ENCODE data around the gene B3GAT3. TPM values are rescaled to one million over a fixed set of nuclear protein-coding genes. Genes with fewer than 3 reads are reported as not detected.

The B3GAT3 gene
- total RNA-seq, 1 donor from 2014 or later: 48.9 TPM

DNA sequence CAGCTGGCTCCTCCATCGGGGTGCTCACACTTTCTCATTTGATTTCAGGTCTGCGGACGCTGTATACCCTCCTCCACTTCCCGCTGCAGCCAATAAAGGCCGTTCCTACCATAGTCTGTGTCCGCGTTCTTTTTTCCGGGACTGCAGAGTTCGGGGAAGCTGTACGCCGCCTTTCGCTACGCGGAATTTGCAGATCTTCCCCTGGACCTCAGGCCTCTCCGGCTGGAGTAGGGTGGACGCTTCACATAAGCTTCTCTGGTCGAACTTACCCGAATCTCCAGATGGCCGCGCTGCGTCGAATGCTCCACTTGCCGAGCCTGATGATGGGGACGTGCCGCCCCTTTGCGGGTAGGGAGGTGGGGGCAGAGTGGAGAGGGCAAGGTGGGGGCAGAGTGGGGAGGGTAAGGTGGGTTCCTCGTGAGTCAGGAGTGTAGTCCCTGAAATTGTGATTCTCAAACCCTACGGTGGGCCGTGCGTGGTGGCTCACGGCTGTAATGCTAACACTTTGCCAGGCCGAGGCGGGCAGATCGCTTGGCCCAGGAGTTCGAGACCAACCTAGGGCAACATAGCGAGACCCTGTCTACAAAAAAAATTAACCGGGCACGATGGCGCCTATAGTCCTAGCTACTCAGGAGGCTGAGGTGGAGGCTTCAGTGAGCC is 43.9 kb upstream of the B3GAT3 start:
- TF ChIP-seq, protein P1, sequence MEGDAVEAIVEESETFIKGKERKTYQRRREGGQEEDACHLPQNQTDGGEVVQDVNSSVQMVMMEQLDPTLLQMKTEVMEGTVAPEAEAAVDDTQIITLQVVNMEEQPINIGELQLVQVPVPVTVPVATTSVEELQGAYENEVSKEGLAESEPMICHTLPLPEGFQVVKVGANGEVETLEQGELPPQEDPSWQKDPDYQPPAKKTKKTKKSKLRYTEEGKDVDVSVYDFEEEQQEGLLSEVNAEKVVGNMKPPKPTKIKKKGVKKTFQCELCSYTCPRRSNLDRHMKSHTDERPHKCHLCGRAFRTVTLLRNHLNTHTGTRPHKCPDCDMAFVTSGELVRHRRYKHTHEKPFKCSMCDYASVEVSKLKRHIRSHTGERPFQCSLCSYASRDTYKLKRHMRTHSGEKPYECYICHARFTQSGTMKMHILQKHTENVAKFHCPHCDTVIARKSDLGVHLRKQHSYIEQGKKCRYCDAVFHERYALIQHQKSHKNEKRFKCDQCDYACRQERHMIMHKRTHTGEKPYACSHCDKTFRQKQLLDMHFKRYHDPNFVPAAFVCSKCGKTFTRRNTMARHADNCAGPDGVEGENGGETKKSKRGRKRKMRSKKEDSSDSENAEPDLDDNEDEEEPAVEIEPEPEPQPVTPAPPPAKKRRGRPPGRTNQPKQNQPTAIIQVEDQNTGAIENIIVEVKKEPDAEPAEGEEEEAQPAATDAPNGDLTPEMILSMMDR (IDR thresholded peaks at IDR 0.05; ENCODE audit: unreplicated experiment): no peak
- Mint-ChIP-seq H3K4me1 (ENCODE audit: low read depth) (peaks cover 12% of the 10 kb centered on the region), H3K36me3 (ENCODE audit: insufficient read depth) (peaks cover 5% of the 10 kb centered on the region), H3K9me3 (ENCODE audit: low read depth) (no peaks in the 10 kb centered on the region), H3K27ac (peak overlapping the region; percentile 98), H3K27me3 (no peaks in the 10 kb centered on the region), H3K4me3 (ENCODE audit: low read depth) (peak overlapping the region; percentile 88)
- no peak for DNase-seq (ENCODE audit: low spot score, unreplicated experiment)

DNA sequence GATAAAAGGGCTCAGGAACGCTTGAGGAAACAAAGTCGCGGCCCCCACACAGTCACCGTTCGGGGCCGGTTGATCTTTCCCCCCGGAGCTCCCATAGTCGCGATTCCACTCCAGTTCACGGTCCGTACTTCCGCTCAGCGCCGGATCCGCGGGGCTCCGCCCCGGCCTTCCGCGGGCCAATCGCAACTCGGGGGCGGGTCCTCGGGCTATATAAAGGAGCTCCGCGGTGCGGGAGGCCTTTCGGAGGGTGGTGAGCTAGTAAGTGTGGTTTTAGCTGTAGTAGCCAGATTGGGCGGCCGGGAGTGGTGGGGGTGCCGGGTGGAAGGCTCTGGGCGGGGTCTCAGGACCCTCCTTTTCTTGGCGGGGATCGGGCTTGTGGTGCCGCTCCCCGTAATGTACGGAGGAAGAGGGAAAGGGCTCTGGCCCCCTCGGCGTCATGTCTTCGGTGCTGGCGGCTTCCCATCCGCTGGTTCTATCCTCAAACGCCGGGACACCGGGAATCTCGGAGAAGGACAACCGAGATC is 43.4 kb upstream of the B3GAT3 start, which contains the start of the genes C11orf98 and CSKMT:
Gene C11orf98, minus strand, starts transcription at position 136 of the 524 bp plus-strand sequence. Its CDS starts 41 bp downstream, at position 95.
Gene CSKMT, plus strand, starts transcription at position 238 of the 524 bp plus-strand sequence. CDS start 568 bp downstream, outside the sequence.
- Mint-ChIP-seq H3K4me3 (ENCODE audit: low read depth) (peak within 1 kb of the TSS; percentile 88), H3K27me3 (no peaks in the 10 kb centered on the region)

DNA sequence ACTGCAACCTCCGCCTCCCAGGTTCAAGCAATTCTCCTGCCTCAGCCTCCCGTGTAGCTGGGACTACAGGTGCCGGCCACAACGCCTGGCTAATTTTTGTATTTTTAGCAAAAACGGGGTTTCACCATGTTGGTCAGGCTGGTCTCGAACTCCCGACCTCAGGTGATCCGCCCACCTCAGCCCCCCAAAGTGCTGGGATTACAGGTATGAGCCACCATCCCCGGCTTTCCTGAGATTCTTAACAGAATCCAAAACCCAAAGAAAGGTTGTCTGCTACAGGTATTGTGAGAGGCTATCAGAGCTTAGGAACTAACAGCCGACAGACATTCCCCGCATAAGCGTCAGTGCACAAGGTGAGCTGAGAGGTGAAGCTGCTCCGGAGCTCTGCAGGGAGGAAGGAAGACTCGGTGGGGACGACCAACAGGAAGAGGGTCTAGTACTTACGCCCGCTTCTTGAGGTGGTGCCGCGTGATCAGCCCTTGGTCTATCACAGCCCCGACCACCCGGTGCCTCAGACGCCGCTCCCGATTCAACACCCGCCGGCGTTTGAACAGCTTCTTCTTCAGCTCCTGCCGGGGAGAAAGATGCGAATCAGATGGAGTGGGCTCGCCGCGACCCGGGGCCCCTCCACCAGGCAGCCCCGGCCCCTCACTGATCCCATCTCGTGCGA is 42.8 kb upstream of the B3GAT3 start:
- peak overlapping the region; percentile 88 for H3K4me3 Mint-ChIP-seq (ENCODE audit: low read depth)
- peak overlapping the region; percentile 98 for H3K27ac Mint-ChIP-seq
- no peaks in the 10 kb centered on the region for H3K27me3 Mint-ChIP-seq
- TF ChIP-seq, protein P1 (IDR thresholded peaks at IDR 0.05; ENCODE audit: unreplicated experiment): no peak
- no peaks in the 10 kb centered on the region for H3K9me3 Mint-ChIP-seq (ENCODE audit: low read depth)
- H3K36me3 Mint-ChIP-seq (ENCODE audit: insufficient read depth): peaks cover 5% of the 10 kb centered on the region
- DNase-seq (ENCODE audit: low spot score, unreplicated experiment): no peak
- H3K4me1 Mint-ChIP-seq (ENCODE audit: low read depth): peaks cover 11% of the 10 kb centered on the region

More for the DNA sequence above, 43.4 kb upstream of the B3GAT3 start, which contains the start of the genes C11orf98 and CSKMT:
- Mint-ChIP-seq H3K4me1 (ENCODE audit: low read depth) (peaks cover 11% of the 10 kb centered on the region), H3K9me3 (ENCODE audit: low read depth) (no peaks in the 10 kb centered on the region), H3K27ac (peak within 1 kb of the TSS; percentile 98), H3K36me3 (ENCODE audit: insufficient read depth) (peaks cover 5% of the 10 kb centered on the region)
- peak; percentile 96 for DNase-seq (ENCODE audit: low spot score, unreplicated experiment)
- TF ChIP-seq, protein P1 (IDR thresholded peaks at IDR 0.05; ENCODE audit: unreplicated experiment): no peak

- TF ChIP-seq, protein P1 (IDR thresholded peaks at IDR 0.05; ENCODE audit: unreplicated experiment): no peak
- Mint-ChIP-seq H3K27me3 (no peaks in the 10 kb centered on the region), H3K27ac (no peak overlapping the region), H3K4me3 (ENCODE audit: low read depth) (no peak overlapping the region), H3K4me1 (ENCODE audit: low read depth) (peaks cover 7% of the 10 kb centered on the region), H3K36me3 (ENCODE audit: insufficient read depth) (no peaks in the 10 kb centered on the region), H3K9me3 (ENCODE audit: low read depth) (no peaks in the 10 kb centered on the region)
- DNase-seq (ENCODE audit: low spot score, unreplicated experiment): no peak
Observed at GRCh38 chr11:62656796-62657429, 35.1 kb upstream of the B3GAT3 start.

DNA sequence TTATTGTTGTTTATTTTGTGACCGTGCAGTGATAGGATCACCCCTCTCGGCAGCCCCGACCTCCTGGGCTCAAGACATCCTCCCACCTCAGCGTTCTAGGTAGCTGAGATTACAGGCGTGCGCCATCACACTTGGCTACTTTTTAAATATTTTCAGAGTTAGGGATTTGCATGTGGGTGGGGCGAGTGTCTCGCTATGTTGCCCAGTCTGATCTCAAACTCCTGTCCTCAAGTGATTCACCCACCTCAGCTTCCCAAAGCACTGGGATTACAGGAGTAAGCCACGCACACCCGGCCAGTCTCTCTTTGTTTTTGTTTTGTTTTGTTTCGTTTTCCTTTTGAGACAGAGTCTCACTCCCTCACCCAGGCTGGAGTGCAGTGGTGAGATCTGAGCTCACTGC is 32.5 kb upstream of the B3GAT3 start:
- peaks cover 7% of the 10 kb centered on the region for H3K4me1 Mint-ChIP-seq (ENCODE audit: low read depth)
- H3K9me3 Mint-ChIP-seq (ENCODE audit: low read depth): no peaks in the 10 kb centered on the region
- H3K27ac Mint-ChIP-seq: no peak overlapping the region
- peak overlapping the region; percentile 45 for H3K4me3 Mint-ChIP-seq (ENCODE audit: low read depth)
- no peaks in the 10 kb centered on the region for H3K27me3 Mint-ChIP-seq
- TF ChIP-seq, protein P1 (IDR thresholded peaks at IDR 0.05; ENCODE audit: unreplicated experiment): no peak
- H3K36me3 Mint-ChIP-seq (ENCODE audit: insufficient read depth): no peaks in the 10 kb centered on the region
- DNase-seq (ENCODE audit: low spot score, unreplicated experiment): no peak
